ENCODE data around the gene SAT2.

Gene SAT2

DNA sequence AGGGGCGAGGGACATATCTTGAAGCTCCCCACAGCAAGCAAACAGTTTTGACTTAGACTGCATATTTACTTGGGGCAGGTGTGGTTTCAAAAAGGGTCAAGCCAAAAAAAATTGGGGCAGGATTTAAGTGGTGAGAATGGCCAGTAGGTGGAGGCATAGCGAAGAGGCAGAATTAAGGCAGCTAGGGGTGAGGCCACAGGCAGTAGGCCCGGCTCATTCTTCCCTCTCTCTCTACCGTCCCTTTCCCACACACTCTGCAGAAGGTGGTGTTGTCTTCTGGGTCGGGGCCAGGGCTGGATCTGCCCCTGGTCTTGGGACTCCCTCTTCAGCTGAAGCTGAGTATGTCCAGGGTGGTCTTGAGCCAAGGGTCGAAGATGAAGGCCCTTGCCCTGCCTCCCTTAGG, 4.9 kb upstream of the SAT2 start (continued):
- TF ChIP-seq, protein P1, sequence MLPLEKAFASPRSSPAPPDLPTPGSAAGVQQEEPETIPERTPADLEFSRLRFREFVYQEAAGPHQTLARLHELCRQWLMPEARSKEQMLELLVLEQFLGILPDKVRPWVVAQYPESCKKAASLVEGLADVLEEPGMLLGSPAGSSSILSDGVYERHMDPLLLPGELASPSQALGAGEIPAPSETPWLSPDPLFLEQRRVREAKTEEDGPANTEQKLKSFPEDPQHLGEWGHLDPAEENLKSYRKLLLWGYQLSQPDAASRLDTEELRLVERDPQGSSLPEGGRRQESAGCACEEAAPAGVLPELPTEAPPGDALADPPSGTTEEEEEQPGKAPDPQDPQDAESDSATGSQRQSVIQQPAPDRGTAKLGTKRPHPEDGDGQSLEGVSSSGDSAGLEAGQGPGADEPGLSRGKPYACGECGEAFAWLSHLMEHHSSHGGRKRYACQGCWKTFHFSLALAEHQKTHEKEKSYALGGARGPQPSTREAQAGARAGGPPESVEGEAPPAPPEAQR (tag by site-specific recombination; IDR thresholded peaks at IDR 0.05): no peak
- TF ChIP-seq IKZF3 (tag by site-specific recombination; IDR thresholded peaks at IDR 0.05) (no peak), ZNF623 (tag by site-specific recombination; IDR thresholded peaks at IDR 0.05) (no peak), ZBTB8A (tag by site-specific recombination; IDR thresholded peaks at IDR 0.05) (no peak), WT1 (tag by site-specific recombination; IDR thresholded peaks at IDR 0.05) (no peak), SCRT1 (tag by site-specific recombination; IDR thresholded peaks at IDR 0.05; ENCODE audit: borderline replicate concordance) (no peak), ZNF114 (tag by site-specific recombination; IDR thresholded peaks at IDR 0.05) (no peak), ZNF2 (tag by site-specific recombination; IDR thresholded peaks at IDR 0.05) (peak; percentile 32; the same call in 1 of the 2 replicates), ZNF426 (tag by site-specific recombination; IDR thresholded peaks at IDR 0.05) (no peak), ZNF350 (tag by site-specific recombination; IDR thresholded peaks at IDR 0.05) (no peak), ZNF335 (tag by site-specific recombination; conservative IDR thresholded peaks at IDR 0.05) (peak; percentile 57), ZNF585B (tag by site-specific recombination; IDR thresholded peaks at IDR 0.05) (no peak), MYNN (tag by site-specific recombination; IDR thresholded peaks at IDR 0.05; ENCODE audit: borderline replicate concordance) (no peak), ZSCAN23 (tag by site-specific recombination; IDR thresholded peaks at IDR 0.05) (no peak), KLF7 (tag by site-specific recombination; IDR thresholded peaks at IDR 0.05; ENCODE audit: borderline replicate concordance) (no peak), ZBTB1 (tag by site-specific recombination; IDR thresholded peaks at IDR 0.05) (no peak), OSR2 (tag by site-specific recombination; IDR thresholded peaks at IDR 0.05) (no peak), TRIM28 (IDR thresholded peaks at IDR 0.05; ENCODE audit: borderline replicate concordance, low read length) (peak; percentile 64; the same call in 1 of the 2 replicates), ZNF366 (tag by site-specific recombination; conservative IDR thresholded peaks at IDR 0.05) (peak; percentile 70), ZNF311 (tag by site-specific recombination; IDR thresholded peaks at IDR 0.05; ENCODE audit: borderline replicate concordance) (no peak), ZNF133 (tag by site-specific recombination; IDR thresholded peaks at IDR 0.05) (no peak), YY2 (tag by site-specific recombination; IDR thresholded peaks at IDR 0.05) (no peak), ZNF302 (tag by site-specific recombination; IDR thresholded peaks at IDR 0.05; ENCODE audit: low read depth) (no peak)
- TF ChIP-seq, protein P2, sequence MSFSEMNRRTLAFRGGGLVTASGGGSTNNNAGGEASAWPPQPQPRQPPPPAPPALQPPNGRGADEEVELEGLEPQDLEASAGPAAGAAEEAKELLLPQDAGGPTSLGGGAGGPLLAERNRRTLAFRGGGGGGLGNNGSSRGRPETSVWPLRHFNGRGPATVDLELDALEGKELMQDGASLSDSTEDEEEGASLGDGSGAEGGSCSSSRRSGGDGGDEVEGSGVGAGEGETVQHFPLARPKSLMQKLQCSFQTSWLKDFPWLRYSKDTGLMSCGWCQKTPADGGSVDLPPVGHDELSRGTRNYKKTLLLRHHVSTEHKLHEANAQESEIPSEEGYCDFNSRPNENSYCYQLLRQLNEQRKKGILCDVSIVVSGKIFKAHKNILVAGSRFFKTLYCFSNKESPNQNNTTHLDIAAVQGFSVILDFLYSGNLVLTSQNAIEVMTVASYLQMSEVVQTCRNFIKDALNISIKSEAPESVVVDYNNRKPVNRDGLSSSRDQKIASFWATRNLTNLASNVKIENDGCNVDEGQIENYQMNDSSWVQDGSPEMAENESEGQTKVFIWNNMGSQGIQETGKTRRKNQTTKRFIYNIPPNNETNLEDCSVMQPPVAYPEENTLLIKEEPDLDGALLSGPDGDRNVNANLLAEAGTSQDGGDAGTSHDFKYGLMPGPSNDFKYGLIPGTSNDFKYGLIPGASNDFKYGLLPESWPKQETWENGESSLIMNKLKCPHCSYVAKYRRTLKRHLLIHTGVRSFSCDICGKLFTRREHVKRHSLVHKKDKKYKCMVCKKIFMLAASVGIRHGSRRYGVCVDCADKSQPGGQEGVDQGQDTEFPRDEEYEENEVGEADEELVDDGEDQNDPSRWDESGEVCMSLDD (tag by site-specific recombination; IDR thresholded peaks at IDR 0.05): no peak
- TF ChIP-seq, protein P3, sequence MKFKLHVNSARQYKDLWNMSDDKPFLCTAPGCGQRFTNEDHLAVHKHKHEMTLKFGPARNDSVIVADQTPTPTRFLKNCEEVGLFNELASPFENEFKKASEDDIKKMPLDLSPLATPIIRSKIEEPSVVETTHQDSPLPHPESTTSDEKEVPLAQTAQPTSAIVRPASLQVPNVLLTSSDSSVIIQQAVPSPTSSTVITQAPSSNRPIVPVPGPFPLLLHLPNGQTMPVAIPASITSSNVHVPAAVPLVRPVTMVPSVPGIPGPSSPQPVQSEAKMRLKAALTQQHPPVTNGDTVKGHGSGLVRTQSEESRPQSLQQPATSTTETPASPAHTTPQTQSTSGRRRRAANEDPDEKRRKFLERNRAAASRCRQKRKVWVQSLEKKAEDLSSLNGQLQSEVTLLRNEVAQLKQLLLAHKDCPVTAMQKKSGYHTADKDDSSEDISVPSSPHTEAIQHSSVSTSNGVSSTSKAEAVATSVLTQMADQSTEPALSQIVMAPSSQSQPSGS (tag by site-specific recombination; IDR thresholded peaks at IDR 0.05; ENCODE audit: low read depth): no peak
- TF ChIP-seq, protein P4, sequence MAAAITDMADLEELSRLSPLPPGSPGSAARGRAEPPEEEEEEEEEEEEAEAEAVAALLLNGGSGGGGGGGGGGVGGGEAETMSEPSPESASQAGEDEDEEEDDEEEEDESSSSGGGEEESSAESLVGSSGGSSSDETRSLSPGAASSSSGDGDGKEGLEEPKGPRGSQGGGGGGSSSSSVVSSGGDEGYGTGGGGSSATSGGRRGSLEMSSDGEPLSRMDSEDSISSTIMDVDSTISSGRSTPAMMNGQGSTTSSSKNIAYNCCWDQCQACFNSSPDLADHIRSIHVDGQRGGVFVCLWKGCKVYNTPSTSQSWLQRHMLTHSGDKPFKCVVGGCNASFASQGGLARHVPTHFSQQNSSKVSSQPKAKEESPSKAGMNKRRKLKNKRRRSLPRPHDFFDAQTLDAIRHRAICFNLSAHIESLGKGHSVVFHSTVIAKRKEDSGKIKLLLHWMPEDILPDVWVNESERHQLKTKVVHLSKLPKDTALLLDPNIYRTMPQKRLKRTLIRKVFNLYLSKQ (tag by site-specific recombination; IDR thresholded peaks at IDR 0.05; ENCODE audit: borderline replicate concordance): no peak
- TF ChIP-seq, protein P5, sequence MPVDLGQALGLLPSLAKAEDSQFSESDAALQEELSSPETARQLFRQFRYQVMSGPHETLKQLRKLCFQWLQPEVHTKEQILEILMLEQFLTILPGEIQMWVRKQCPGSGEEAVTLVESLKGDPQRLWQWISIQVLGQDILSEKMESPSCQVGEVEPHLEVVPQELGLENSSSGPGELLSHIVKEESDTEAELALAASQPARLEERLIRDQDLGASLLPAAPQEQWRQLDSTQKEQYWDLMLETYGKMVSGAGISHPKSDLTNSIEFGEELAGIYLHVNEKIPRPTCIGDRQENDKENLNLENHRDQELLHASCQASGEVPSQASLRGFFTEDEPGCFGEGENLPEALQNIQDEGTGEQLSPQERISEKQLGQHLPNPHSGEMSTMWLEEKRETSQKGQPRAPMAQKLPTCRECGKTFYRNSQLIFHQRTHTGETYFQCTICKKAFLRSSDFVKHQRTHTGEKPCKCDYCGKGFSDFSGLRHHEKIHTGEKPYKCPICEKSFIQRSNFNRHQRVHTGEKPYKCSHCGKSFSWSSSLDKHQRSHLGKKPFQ (tag by site-specific recombination; IDR thresholded peaks at IDR 0.05): no peak
- TF ChIP-seq, protein P6, sequence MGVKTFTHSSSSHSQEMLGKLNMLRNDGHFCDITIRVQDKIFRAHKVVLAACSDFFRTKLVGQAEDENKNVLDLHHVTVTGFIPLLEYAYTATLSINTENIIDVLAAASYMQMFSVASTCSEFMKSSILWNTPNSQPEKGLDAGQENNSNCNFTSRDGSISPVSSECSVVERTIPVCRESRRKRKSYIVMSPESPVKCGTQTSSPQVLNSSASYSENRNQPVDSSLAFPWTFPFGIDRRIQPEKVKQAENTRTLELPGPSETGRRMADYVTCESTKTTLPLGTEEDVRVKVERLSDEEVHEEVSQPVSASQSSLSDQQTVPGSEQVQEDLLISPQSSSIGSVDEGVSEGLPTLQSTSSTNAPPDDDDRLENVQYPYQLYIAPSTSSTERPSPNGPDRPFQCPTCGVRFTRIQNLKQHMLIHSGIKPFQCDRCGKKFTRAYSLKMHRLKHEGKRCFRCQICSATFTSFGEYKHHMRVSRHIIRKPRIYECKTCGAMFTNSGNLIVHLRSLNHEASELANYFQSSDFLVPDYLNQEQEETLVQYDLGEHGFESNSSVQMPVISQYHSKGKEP (tag by site-specific recombination; IDR thresholded peaks at IDR 0.05): no peak; the same call in 1 of the 2 replicates
- TF ChIP-seq, protein P7, sequence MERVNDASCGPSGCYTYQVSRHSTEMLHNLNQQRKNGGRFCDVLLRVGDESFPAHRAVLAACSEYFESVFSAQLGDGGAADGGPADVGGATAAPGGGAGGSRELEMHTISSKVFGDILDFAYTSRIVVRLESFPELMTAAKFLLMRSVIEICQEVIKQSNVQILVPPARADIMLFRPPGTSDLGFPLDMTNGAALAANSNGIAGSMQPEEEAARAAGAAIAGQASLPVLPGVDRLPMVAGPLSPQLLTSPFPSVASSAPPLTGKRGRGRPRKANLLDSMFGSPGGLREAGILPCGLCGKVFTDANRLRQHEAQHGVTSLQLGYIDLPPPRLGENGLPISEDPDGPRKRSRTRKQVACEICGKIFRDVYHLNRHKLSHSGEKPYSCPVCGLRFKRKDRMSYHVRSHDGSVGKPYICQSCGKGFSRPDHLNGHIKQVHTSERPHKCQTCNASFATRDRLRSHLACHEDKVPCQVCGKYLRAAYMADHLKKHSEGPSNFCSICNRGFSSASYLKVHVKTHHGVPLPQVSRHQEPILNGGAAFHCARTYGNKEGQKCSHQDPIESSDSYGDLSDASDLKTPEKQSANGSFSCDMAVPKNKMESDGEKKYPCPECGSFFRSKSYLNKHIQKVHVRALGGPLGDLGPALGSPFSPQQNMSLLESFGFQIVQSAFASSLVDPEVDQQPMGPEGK (tag by site-specific recombination; IDR thresholded peaks at IDR 0.05): peak; percentile 59
